T-helper 1 cell treated with Interleukin-12 subunit alpha and Interleukin-12 subunit beta and Interleukin-4 antibody, amounts not matched to agents 30 ng/mL and 1 ng/mL, for 36 hours (primary cell): ENCODE data around the gene CUBN. TPM values are rescaled to one million over a fixed set of nuclear protein-coding genes. Genes with fewer than 3 reads are reported as not detected.

ENCODE experiments used
- intact Hi-C: fragments of 100-400 bp; cut with micrococcal nuclease; formaldehyde crosslinking; loops from one replicate; pipeline ENCODE4 v1.15.1; 2024
- total RNA-seq: library from RNA; stranded (reverse); gene quantifications from 2 replicates; pipeline ENCODE4 v1.2.3, GENCODE V29; 2022

CUBN gene
- total RNA-seq, 1 donor from 2014 or later = 1.4 TPM

DNA sequence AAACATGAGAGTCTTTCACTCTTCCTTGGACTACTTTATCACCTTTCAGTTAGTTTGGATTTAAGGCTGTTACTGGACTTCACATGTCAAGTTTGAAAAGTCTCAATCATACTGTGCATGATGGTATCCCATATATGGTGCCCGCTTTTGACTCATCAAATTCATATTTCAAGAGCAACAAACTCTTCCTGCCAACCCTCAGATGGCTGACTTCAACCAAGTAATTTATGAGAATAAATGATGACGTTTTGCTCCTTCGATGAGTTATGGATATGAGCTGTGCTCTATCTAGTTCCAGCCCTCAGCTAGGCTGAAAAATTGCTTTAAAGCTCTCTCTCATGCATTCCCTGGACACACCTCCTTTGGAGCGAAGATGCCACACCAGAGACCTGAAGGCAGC lies 202.1 kb downstream of the CUBN start:
- intact Hi-C loops = no loop called here

DNA sequence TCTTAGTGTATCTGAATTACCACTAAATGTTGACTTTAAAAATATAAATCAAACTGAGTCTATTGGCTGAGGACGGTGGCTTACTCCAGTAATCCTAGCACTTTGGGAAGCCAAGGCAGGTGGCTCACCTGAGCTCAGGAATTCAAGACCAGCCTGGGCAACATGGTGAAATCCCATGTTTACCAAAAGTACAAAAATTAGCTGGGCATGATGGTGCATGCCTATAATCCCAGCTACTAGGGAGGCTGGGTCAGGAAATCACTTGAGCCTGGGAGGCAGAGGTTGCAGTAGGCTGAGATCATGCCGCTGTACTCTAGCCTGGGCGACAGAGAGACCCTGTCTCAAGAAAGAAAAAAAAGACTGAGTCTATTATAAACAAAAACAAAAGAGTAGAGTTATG lies 205.9 kb downstream of the CUBN start:
- intact Hi-C loops = no loop called here

DNA sequence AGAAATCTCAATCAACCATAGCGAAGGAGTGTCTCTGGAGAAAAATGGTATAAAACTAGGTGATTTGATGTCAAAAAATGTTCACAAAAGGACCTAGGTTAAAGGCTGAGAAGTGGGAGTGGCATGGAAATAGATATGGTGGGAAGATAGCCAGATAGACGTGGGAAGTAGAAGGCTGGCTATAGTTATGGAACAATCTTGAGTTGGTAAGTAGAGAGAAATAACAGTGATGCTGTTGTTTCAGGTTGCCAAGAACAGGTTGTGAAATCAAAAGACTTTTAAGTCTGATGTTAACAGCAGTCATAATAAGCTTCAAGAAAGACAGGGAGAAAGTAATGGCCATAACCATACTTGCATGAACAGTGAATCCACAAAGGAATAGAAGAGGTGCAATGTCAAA lies 206.3 kb downstream of the CUBN start:
- intact Hi-C loops = no loop called here

DNA sequence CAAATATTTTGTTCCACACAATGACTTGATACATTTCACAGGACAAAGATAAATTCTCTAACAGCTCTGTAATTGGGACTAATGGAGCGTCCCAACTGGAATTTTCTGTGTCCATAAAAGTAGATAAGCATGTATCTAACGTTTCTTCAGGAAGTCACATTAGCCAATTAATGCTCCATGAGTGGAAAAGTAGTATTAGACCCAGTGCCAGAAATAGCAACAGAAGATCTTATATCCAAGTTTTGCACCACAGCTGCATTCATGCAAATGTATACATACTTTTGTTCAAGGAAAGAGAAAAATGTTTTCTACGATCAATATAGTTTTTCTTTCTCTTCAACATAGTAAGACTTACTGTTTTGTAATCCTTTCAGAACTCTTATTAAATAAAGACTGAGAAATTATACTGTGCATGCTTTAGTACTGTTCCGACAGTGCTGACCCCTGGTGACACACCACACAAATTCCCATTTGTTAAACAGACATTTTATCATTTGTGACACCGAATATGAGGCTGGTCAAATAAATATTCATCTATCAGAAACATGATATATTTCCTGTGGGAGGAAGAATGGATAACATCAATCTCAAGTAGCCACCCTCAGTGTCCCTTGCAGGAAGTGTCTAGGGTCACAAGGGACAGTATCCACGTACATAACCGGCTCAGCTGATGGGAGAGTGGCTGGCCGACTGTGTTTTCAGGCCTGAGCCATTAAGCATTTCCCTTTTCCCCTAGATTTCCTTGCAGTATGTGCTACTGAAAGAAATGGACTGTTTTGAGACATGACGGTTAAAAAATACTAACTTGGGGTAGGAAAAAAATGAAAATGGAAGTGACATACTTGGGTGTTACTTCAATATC lies 210.3 kb downstream of the CUBN start:
- intact Hi-C loops = no loop called here

DNA sequence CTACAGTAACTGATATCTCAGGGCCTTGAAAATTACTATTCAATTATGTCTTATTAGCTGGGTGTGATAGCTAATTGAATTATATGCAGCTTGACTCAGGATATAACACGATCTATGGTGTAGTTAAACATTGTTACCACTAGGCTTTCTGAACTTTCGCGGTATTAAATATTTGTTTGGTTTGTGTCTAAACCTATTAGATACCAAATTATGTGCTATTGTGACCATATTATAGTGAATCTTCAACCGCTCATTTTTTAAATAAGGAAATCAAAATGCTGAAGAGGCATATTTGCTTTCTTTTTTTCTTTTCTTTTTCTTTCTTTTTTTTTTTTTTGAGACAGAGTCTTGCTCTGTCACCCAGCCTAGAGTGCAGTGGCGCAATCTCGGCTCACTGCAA lies 213.1 kb downstream of the CUBN start:
- intact Hi-C loops = no loop called here

DNA sequence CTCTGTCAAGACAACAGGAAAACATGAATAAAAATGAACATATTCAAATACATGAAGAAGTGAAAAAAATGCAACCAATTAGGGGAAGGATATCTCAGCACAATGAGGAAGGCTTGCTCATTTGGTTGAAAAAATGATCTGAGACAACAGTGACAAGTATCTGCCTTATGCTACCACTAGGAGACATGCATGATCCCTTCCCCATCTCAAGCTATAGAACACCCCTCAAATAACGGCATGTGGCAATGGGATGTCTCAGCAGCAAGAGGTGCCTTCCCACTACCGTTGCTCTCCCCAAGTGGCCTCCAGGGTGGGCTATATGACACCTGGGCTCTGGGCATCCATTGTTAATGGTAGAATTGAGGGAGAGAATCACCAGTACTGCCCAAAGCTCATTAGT lies 214.3 kb downstream of the CUBN start:
- intact Hi-C loops = no loop called here

DNA sequence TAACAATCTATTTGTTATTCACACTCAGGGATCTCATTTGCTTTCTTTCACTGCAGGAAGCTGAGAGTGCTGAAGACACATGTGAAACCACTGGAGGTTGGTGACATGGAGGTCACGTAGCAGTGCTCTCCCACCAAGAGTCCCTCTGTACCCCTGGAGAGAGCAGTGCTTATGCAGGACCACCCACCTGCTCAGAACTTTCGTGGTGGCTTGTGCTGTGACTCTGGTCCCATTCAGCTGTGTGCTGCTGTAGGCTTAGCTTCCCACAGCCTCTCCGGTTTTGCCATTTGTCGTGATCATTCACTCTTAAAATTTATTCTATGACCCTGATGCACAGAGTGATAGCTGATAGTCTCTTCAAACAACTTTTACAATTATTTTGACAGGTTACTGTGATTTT lies 216.3 kb downstream of the CUBN start:
- intact Hi-C loops = no loop called here

DNA sequence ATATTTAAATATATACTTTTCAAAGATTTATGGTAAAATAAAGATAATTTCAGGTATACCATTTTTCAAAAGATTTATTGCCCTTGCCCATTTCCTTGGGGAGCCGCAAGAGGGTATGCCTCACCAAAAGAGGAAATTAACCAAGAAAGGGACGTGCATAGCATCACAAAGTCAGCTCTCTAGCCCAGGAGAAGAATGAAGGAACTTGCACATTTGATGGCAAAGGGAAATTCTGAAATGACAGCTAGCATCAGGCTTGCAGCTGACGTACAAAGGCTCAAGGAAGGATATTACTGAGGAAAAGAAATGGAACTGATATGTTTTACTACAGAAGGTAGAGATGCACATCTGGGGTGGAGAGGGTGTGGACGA lies 218.8 kb downstream of the CUBN start:
- intact Hi-C loops = no loop called here

DNA sequence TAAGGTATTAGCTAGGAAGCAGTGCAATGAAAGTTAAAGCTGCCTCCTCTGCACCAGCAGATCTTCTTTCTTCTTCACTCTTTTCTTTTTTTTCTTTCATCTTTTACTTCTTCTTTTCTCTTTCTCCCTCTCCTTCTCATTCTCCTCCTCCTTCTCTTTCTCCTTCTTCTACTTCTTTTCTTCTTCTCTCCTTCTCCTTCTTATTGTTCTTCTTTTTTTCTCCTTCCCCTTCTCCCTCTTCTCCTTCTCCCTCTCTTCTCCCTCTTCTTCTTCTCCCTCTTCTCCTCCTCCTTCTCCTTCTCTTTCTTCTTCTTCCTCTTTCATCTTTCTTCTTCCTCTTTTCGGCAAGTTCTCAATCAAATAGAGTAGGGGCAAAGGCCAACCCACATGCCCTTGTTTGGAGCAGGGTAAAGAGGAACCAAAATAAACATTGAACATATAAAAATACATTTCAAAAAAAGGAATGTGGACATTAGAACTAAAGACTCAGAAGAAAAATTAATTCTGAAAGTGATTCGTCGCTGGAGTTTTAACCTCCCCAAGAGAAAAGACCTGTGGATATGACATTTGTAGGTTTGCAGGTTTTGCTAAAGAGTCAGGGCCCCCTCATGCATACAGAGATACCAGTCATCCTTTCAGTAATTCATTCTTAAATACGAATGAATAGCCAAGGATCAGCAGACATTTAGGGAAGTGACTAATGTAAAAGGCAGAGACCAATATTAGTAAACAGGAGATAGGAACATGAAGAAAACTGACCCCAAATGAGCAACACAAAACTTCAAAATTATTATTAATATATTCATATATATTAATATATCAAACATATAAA lies 219.4 kb downstream of the CUBN start:
- intact Hi-C loops = loop anchor here (10.0 kb wide), 1 partner anchor 55 kb away; no protein-coding TSS in a partner anchor

DNA sequence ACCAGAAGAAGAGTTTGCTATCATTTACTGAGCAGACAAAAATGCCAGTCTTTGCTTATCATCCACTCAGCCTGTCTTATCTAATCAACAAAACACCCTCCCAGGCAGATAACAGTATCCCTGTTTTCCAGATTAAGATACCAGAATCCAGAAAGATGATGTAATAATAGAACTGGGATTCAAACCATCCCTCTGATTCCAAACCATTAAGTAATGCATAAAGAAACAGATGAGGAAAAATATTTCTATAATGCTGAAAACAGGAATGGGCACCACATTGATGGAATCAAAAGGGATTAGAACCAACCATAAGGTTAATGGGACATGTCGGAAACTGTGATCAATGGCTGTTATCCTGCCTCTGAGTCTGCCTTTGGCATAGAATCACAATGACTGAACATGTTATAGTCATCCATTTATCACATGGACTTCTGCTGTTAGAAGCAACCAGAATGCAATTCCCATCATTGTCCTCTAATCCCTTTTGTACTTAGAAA lies 220.3 kb downstream of the CUBN start:
- intact Hi-C loops = loop anchor here (10.0 kb wide), 1 partner anchor 55 kb away; no protein-coding TSS in a partner anchor

DNA sequence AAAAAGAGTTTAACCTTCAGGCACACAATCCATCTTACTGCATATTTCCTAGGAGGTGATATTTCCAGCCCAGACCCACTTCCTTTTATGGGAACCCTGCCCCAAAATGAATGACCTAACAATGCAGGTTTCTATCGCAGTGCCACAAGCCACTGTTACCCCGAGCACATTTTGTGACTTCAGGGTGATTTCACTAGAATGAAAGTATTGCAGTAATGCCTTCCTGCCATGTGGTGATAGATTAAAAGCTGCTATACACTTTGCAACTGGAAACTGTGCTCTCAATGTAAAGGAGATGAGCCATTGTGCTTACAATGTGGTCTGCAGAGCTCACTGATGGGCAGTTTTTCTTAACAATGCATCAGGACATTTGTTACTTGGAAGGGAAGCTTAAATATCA lies 221.9 kb downstream of the CUBN start:
- intact Hi-C loops = loop anchor here (10.0 kb wide), 1 partner anchor 57 kb away; no protein-coding TSS in a partner anchor

DNA sequence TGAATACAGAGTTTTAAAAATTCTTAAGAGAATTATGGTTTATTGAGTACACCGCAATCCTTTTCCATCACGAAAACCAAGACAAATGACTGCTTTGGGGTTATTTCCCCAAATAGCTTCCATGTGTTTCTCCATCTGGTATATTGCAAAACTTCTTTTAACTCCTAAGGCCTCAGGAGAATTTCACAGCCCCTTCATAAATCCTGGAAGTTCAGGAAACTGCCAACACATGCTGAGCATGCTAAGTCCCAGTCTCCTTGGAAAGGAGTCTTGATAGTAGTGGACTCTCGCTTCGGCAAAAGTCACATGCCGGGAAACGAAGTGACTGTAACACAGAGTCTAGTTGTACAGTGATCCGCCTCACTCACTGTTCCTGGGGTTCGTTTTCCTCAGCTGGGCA lies 224.3 kb downstream of the CUBN start:
- intact Hi-C loops = loop anchor here (10.0 kb wide), 1 partner anchor 59 kb away; no protein-coding TSS in a partner anchor

DNA sequence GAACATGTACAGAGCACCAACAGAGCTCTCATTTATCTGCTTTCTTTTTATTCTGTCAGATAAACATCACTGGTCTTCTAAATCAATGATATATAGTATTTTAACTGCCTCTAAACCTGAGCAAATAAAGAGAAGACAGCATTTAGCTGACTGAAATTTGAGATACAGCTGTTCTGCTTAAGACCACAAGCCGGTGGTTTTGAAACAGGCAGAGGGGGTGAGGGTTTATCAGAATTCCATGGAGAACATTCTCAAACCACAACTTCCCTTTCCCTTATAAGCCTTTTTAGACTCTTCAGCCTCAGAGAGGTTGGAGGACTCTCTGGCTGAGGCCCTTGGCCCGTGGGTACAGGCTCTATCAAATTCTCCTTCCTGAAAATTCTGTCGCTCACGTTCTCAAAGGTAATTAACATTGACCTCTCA lies 225.0 kb downstream of the CUBN start:
- intact Hi-C loops = loop anchor here (5.0 to 10.0 kb wide), 3 partner anchors 60 to 523 kb away; no protein-coding TSS in a partner anchor

DNA sequence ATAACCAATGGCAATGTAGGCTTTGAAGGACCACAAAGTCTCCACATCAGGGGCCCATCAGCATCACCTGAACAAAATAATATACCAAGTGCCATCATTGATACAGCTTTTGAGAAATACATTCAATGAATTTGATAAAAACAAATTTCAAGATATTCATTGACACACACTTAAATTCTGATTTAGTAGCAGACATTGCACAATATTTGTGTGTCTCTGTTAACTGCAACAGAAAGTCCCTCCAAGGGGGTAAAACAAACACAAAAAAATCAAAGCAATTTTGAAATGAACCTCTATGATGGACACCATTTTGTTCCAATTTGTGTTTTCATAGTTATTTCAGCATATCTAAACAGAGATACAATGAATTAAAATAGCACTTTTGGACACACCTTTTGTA lies 225.6 kb downstream of the CUBN start:
- intact Hi-C loops = loop anchor here (5.0 to 10.0 kb wide), 3 partner anchors 61 to 523 kb away; no protein-coding TSS in a partner anchor

DNA sequence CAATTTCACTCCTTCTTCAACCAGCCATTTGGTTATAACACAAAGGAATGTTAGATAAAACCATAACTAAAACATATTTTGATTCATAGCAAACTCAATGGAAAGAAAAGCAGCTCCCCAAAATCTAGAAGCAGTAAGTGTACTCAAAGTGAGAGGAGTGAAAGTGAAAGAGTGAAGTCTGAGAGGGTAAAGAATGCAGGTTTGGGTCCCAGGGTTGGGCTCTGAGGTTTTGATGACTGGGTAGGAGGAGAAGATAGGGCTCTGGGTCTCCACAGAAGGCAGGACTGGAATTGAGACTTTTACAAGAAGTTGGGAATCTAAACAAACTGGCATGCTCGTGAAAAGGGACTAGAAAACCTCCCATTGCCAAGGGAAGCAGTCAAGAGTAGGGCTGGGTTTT lies 227.0 kb downstream of the CUBN start:
- intact Hi-C loops = loop anchor here (1.0 to 10.0 kb wide), 6 partner anchors 62 to 525 kb away; no protein-coding TSS in a partner anchor

DNA sequence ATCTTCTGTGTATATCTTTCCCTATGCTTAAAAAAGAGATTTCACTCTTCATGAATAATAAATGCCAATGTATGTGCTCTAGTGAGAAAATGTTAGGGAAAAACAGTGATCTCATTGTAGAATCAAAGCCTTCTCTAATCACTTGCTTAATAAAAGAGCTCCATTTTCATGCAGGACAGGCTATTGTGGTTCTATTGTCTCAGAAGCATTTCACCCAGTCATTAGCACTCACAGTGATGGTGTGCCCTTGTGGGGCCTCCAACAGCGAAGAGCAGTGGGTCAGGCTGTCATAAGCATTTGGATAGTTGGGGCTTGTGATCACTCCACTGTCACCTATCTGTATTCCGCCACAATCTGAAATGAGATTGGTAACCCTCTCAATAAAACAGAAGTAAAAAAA lies 228.5 kb downstream of the CUBN start:
- intact Hi-C loops = loop anchor here (5.0 to 10.0 kb wide), 3 partner anchors 64 to 526 kb away; no protein-coding TSS in a partner anchor

DNA sequence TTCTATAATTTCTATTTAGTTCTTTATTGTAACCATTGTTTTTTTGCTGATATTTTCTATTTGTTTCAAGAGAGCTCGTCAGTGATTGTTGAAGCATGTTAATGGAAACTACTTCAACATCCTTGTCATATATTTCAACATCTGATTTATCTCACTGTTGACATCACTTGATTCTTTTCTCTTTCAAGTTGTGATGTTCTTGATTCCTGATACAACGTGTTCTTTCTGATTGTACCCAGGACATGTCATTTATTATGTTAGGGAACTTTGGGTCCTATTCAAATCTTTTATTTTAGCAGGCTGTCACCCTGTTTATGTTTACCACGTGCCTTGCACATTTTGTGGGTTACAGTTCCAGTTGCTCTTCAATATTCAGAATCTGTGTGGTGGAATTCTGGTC lies 232.6 kb downstream of the CUBN start:
- intact Hi-C loops = no loop called here

DNA sequence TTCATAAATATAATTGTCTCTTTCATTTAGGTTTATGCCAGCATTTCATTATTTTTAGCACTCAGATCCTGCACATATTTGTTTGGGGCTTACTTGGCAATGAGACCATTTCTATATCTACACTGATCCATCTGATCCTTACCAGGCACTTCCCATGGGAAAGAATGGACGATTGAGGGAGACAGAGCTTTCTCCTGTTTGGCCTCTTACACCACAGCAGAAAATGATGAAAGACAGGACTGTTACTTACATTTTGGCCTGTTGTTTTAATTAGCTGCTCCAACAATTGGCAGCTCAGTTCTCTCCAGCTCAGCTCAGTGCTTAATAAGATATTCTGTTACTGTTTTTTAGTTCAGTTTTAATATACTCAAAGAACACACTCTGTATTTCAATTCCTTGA lies 234.8 kb downstream of the CUBN start:
- intact Hi-C loops = no loop called here

DNA sequence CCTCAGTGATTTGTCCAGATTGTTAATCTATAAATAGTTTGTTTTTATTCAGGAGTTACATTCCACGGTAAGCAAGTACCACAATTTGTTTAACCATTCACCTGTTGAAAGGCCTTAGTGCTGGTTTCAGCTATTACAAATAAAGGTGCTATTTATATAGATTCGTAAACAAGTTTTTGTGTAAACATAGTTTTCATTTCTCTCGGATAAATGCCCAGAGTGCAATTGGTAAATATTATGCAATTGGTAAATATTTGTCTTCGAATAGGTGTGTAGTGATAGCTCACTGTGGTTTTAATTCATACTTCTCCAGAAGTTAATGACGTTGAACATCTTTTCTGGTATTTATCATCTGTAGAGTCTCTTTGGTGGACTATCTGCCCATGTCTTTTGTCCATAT lies 235.9 kb downstream of the CUBN start:
- intact Hi-C loops = no loop called here

DNA sequence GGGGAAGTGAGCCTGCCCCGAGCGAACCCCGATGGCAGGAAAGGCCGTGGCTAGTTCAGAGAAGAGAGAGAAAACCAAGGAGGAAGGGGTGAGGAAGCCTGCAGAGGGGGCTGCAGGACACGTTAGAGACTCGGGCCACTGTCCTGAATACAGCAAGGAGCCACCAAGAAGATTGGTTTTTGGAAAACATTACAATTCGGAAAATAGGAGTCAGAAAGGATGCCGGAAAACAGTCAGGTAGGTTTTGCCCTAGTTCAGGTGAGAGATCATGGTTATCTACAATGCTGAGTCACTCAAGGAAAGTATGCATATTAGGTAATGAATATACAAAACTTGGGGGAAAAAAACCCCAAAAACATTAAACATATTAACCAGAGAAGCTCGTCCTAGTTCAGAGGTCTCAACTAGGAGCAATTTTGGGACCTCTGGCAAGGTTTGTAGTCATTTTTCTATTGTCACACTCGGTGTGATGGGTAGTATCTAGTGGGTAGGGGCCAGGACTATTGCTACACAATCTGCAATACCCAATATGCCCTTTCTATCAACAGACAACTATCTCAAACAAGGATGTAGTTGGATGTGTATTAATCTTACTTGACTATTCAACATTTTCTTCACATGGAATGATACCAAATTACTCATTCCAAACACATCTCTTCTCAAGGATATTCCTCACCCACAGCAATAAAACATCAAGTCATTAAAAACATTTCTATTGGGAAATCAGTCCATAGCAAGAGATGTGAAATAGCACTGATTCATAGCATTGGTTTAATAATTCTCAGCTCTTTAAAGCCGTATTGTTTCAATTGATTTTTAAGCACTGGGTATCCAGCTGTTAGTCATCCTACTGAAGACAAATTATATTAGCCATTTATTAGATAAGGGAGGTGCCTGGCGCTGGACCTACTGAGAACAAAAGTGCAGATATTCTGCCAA lies 238.0 kb downstream of the CUBN start:
- intact Hi-C loops = loop anchor here (1.0 kb wide), 2 partner anchors 339 to 366 kb away; no protein-coding TSS in a partner anchor
